ENCODE data around the gene GPA33.

The GPA33 gene

DNA sequence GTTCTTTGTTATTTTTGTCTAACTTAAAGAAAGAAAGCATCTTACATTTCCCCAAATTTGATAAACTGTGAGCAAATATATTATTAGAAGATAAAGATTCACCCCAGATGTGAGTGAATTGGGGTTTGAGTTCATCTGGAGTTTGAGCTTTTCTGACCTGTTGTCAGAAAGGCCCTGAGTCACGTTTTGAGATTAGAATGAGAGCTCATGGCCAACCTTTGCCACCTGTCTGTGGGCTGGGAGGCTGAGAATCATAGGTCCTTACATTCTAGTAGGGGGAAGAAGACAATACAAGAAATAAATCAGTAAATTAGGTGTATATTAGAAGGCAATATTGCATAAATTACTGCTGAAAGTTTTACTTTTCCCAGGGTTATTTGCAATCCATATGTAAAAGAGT is 26.0 kb upstream of the GPA33 start:
- no peak for DNase-seq

DNA sequence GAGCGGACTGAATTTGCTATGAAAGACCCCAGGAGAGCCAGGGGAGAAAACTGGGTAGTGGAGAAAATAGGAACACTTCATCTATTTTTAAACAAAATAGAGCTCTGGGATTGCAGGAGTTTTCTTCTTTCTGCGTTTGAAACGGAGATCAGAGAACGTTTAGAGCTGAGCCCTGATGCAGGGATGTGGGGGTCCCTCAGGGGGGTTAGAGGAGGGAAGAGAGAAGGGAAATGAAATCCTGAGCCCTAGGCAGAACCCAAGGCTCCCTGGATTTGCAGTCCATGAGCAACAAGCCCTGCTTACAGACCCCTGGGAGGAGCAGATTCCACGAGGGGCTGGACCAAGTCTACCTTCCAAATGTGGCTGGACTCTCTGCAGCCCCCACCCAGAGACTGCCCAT is 25.5 kb upstream of the GPA33 start:
- no peak for DNase-seq

DNA sequence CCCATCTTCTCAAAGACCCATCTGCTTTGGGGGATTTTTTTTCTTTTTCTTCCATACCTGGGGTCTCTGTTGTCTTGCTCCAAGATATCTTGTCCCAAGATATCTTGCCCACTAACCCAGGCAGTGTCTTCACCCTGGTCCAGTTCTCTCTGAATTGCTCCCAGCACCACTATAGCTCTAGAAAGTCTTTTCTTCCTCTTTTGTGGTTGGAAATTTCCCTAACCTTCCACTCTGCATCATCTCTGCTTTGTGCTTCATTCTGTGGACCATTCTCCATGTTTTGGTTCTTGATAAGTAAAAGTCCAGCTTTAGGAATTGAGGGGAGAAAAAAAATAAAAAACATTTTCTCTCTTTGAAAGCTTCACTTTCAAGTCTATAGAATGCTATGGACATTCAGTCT is 24.5 kb upstream of the GPA33 start:
- DNase-seq = no peak

DNA sequence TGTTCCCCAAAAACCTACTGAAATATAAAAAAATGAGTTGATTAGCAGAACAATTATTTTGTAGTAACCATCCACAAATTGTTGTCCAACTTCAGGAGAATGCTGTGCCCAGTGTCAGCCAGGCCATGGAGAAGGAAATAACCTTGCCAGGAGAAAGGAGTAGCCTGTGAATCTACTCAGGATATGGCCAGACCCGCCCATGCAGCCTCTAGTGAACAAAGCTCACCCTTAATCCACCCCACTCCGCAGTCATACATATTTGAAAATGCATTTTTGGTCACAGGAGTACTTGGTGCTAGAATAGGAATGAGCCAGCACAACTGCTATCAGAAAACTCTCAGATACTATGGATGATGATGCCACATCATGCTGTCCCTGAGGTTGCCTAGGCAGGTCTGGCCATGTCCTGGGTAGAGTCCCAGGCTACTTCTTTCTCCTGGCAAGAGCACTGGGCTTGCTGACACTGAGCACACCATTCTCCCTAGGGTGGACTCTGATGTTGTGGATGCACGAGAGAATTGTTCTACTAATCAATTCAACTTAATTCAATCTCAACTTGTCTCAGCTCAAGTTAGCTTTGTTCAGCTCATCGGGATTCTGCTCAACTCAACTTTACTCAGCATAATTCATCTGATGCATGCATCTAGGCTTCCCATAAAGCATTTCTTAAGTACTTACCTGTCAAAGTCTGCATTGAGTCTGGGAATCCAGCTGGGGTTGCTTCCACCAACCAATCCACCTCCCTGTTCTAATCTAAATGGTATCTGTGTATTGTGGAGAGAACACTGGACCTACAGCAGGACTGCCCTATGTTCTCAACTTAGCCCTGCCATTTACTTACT is 21.9 kb upstream of the GPA33 start:
- DNase-seq = no peak

DNA sequence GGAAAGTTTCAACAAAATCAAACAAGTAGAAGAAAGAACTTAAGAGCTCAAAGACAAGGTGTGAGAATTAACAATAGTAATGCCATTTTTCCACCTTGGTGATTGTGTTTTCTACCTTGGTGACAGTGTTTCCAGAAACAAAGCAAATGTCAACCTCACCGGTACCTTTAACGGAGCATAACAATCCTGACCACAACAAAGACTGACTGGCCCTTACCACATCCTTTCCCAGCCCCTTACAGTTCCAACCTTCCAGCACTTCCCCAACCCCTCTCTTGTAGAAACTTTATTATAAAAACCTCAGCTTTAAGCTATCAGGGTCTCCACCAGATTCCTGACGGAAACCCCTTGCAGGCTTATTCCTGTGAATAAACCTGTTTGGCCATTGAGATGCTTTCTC is 20.4 kb upstream of the GPA33 start:
- no peak for DNase-seq

DNA sequence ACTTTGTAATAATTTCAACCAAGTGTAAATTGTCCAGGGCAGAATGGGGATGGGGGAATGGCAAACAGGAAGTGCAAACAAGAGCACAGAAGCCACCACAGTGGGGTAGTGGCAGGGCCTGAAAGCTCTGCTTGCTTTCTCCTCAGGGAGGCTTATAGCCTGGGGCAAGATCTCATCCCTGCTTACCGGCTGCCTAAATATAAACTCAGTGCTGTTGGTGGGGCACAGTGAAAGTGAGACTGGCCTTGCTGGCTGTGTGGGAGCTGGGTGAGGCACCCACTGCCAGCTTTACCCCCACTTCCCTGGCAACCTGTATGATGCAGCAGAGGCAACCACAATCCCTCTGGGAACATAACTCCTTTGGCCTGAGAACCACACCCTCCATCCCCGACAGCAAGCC is 18.9 kb upstream of the GPA33 start:
- peak; percentile 98 for DNase-seq

DNA sequence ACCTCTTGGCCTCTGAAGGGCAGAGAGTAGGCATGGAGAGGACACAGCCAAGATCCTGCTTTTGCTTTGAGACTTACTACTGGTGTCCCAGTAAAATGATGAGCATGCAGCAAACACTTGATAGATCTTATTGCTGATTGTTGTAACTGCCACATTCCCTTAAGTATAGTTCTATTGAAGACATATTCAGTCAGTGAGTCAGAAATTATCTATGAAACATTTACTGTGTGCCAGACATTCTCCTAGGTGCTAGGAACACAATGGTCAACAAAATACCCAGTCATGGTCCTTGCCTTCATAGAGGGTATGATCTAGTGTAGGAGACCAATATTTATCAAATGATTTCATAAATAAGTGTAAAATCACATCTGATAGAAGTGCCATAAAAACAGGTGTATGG is 17.3 kb upstream of the GPA33 start:
- no peak for DNase-seq

DNA sequence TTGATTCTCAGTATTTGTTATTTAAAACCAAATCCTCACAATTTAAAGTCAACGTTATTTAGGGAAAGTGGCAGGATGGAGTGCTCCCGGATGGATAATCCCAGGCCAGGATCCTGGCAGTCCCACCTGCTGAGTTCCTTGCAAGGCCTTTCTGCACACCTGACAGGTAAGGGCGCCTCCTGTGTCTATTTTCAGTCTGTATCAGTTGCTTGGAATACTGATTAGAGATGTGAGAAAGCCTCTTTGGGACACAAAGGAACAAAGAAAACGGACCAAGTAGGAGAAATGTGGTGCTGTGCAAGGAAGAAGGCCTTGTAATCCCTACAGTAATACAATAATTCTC is 15.9 kb upstream of the GPA33 start:
- peak; percentile 76 for DNase-seq

DNA sequence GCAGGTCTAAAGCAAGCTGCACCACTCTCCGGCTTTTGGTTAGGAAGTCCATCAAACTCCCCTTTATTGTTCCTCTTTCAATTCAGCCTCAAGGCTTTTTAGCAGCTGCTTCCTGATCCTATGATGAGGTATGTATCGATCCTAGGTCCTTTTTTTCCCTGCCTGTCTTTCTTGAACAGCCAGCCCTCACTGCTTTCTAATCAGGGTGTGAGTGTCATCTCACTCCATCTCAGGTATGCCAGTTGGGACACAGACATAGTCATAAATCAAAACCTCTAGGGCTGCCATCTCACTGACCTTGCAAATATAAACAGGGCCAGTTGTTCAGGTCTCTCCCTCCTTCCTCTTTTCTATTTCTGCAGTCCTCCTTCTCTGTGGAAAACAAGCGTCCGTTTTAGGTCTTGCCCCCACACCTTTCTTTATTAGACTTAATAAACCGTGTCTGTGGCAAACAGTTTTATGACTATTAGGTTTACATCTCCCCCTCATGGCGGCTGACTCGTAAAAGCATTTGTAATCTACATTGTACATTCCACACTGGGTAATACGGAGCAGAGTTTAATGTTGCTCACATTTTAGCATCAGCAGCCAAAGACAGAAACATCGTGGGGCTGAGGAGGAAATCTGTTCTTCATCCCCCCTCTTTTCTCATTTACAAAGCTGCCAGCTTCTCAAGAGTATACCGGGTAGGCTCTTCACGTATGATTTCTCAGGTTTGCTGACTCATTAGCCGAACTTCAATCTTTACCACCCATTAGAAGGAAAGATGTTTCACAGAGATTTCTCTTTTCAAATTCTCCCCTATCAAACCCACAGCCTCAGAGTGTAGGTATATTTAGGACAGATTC is 15.3 kb upstream of the GPA33 start:
- DNase-seq = peak; percentile 93

DNA sequence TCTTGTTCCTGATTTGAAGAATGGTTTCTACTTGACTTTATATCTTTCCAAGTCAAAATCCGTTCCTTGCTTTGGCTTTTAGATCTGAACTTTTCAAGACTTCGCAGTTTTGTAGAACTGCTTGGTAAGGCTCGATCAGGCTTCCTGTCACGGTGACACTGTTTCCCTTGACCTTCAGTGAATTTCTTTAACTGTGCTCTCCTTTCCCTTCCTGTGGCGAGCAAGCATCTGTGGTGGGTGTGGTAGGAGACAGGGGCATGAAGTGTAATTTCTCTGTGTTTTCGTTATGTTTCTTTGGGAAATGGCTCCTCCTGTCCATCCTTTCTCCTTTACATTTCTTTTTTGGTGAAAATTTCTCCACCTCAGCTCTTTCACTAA is 14.1 kb upstream of the GPA33 start:
- DNase-seq = peak; percentile 55

DNA sequence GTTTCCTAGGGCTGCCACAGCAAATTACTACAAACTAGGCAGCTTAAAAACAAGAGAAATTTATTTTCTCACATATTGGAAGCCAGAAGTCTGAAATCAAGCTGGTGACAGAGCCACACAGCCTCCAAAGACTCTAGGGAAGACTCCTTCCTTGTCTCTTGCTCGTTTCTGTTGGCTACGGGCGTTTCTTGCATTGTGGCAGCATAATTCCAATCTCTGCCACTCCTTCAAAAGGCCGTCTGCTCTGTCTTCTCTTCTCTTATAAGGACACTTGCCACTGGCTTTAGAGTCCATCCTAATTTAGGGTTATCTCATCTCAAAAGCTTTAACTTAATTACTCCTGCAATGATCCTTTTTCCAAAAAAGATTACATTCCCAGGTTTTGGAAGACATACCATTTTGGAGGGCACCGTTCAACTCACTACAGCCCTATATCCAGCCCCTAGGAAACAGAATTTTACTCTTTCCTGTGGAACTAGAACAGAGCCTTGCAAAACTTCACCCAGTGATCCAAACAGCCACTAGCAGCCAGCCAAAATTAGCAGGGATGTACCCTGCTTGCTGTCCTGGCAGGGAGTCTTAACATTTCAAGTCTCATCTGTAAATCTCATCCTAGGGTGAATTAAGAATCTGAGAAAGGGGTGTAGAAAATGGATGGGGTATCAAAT is 12.9 kb upstream of the GPA33 start:
- DNase-seq = peak; percentile 55

DNA sequence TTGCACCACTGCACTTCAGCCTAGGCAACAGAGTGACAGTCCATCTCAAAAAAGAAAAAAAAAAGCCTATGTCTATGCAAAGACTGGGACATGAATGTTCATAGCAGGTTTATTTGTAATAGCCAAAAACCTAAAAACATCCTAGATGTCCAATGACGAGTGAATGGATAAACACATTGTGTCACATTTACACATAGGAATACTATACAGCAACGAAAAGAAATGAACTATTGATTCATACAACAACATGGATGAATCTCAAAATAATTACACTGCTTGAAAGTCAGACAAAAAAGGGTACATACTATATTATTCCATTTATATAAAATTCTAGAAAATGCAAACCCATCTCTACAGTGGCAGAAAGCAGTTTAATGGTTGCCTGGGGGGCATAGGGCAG is 11.6 kb upstream of the GPA33 start:
- no peak for DNase-seq

DNA sequence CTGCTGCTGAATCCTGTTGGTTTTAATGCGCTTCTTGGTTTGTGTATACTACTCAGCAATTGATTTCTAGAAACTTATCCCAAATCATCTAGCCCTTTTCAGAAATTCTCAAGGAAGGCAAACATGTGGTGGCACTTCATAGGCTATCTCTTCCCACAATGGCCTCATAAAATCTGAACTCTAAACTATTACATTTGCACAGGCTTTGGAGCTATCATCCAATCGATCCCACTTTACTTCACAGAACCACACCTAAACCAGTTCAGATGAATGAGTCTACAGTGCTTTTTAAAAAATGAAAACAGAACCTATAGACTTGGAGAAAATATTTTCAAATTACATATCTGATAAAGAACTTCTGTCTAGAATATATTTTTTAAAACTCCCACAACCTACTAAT is 10.6 kb upstream of the GPA33 start:
- DNase-seq = no peak

DNA sequence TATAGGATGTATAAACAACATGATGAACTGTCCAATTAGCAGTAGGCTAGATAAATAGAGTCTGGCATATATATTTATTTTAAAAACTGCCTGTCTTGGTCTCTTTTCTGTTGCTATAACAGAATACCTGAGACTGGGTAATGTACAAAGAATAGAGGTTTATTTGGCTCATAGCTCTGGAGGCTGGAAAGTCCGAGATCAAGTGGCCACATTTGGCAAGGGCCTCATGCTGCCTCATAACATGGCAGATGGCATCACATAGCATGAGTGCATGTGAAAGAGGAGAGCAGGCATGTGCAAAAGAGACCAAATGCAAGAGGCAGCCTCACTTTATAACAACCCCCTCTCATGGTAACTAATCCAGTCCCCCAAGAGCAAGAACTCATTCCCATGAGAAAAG is 9.7 kb upstream of the GPA33 start:
- peak; percentile 37 for DNase-seq

DNA sequence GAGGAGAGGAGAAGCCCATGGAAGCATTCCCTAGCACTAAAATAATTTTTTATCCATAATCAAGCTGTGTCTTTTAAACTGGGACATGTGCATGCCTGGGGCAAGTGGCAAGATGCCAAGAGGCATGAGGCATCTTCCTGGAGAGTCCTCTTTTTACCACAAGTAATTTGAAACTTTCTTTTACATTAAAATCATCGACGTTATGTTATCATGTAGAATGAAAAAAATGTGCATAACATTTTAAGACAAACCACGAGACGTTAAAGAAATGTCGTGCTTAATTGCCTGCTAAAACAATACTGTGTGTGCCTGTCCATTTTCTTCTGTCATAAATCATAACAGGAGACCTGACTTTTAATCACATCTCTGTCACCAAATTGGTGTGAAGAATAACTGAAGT is 5.2 kb upstream of the GPA33 start:
- peak; percentile 87 for DNase-seq

DNA sequence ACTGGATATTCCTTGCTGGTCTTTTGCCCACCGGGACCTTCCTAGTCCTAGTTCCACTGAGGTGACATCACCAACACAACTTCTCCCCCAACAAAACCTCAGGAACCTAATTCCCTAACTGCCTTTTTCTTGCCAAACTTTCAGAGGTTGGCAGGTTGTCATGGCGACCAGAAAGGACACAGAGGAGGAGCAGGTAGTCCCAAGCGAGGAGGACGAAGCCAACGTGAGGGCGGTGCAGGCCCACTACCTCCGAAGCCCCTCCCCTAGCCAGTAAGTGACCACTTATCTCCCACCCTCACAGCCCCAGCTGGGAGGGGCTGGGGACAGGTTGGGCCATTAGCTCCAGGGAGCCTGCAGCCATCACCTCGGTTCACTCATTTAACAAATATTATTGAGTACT is 4.5 kb upstream of the GPA33 start:
- peak; percentile 61 for DNase-seq

DNA sequence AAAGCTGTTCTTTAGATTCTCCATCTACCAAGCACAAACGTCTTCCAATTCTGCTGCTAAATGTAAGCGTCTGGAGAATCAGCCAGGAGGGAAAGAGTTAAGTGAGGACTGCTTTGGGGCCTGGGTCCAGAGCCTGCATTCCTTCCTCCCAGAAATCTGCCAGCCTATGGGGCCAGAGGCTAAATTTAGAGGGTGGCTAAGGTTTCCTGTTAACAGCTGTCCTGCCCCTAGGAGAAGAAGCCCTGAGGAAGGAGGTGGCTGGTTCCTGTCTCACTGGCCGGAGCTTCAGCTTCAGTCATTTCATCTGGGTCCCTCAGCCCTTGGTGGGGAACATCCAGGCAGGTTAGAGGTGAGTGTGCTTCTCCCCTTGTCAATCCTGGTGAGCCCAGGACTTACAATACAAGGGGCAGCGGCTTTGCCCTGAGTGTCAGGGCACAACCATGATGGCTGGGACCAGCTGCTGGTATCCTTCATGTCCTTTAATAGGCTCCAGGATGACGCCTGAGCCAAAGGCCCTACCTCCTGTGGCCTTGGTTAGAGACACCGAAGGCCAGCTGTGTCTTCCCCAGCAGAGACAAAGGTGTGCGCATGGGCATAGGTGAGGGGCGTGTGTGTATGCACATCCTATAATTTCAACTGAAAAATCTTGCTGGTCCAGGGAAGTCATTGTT is 3.8 kb upstream of the GPA33 start, which contains the start of gene STYXL2:
TSS of gene STYXL2 (plus strand) at position 230 of the 671 bp plus-strand sequence. CDS start 775 bp downstream, outside the sequence.
- DNase-seq = peak; percentile 42

DNA sequence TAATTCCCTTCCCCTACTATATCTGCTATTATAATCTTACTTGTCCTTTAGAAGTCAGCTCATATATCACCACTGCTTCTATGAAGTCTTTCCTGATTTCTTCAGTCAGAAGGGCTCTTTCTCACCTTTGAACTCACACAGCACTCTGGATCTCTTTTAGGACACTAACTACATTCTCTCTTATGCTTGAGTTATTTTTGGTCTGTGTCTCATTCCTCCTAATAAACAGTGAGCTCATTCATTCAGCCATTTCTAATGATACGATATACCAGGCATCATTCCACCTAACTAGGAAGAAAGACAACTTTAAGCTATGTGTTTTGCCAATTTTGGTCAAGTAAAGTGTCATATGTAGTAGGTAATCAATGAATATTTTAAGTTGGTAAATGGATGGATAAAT is 2.5 kb upstream of the GPA33 start:
- DNase-seq = no peak

DNA sequence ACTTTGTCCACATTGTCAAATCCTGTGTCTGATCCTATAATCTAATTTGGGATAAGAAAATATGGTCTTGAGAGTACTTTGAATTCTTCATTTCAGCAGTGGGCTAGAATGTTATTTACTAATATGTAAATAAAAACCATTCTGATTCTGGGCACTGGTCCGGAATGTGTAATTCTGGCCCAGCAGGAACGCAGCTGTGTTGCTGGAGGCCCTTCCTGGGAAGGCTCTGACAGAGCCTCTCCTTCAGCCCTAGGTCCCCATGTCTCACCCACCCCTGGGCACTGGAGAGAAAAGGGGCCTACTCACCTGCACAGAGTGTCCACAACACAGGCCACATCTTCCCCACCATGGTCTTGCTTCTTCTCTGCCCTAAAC is 251 bp downstream of the GPA33 start:
- no peak for DNase-seq

DNA sequence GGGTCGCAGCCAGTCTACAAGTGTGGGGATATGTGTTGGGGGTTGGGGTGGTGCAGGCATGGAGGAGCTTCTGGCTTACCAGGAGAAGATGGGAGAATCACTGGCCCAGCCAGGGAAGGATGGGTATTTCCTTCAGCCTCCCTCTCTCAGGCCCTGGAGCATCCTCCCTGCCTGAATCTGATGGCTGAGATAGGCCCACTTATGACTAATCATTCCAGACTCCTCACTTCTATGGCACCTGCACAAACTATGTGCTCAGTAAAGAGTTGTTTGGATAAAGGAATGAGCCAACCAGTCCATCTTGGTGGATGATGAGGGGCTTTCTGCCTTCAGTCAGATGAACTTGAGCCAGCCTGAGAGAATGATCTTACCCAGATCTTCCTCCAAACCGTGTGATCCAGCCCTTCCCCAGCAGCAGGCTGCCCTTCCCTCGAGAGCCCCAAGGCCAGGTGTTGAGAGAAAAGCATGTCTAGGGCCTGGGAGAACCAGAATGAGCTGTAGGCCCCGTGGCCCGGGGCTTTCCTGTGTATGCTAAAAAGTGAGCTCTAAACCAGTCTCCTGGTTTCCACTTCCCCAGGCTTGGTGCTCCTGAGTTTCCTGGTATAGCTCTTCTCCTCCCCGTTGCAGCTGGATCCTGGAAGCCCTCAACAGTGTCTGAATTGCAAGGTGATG is 1.3 kb downstream of the GPA33 start:
- DNase-seq = no peak

DNA sequence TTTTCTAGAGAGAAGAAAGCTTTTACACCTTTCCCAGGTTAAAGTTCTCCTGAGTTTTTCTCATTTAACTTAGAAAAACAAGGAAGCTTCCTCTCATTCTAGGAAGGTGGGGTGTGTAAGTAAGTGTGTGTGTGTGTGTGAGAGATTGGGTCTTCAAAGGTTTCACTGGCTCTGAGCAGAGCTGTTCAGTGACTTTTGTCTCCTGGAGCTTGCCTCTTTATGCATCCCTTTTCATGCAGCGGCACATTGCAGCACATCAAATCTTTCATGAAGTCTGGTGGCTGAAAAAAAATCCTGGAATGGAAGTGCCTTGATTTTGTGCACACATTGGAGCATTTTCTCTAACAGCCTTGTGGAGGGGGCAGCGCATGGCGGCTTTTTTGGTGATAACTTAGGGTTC is 3.4 kb downstream of the GPA33 start:
- peak; percentile 23 for DNase-seq

DNA sequence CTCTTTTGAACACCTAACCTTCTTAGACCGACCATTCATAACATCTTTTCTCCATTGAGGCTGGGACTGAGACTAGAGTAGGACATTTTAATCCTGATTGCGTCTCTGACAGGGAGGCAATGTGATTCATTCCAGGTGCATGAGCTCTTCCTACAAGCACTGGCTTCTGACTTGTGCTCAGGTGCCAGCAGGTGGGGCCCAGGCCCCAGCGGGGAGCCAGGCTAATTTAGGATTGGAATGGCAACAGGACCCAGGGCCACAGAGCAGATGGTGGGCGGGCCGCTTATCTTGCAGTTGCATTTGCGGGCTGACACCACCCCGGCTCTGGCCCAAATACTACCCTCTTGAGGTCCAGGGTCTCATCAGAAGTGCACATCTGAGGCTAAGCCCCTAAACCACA is 4.1 kb downstream of the GPA33 start:
- peak; percentile 88 for DNase-seq

DNA sequence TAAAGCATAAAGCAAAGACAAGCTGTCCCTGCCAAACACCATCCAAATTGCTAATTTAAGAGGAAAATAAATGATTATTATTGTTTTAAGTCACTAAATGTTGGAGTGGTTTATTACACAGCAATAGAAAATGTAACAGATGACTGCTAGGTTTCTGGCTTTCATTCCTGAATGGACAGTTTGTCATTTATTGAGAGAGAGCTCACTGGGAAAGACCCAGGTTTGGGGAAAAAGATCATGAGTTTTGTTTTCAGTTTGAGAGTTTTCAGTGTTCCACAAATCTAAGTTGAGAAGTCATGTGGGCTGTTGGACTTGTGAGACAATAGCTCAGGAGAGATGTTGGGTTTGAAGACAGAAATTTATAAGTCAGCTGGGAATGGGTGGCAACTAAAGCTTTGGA is 5.4 kb downstream of the GPA33 start:
- no peak for DNase-seq
